ENCODE results near the gene KRTAP13-1. TPM values are rescaled to one million over a fixed set of nuclear protein-coding genes. Genes with fewer than 3 reads are reported as not detected.

Gene KRTAP13-1
- total and polyA plus RNA-seq, 11 donors, result not detected

DNA sequence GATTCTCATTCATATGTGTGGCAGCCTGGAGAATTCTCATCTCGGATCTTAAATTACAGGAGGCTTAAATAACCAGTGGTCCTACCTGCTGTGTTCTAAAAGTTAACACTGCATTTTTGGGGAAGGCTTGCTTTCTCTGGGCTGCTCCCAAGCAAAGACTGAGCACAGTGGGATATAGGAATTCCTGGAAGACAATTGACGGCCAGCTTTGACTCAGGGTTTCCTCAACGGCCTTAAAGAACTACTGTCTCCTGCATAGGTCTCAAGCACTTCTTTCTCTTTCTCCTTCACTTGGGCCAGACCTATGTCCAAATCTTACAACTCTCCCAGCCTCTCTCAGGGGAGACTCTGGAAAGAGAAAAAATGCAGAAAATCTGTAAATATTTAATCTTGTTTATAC lies 30.9 kb downstream of the KRTAP13-1 start:
- TF ChIP-seq POLR2A (IDR thresholded peaks at IDR 0.05), result no peak
- TF ChIP-seq, protein P1, sequence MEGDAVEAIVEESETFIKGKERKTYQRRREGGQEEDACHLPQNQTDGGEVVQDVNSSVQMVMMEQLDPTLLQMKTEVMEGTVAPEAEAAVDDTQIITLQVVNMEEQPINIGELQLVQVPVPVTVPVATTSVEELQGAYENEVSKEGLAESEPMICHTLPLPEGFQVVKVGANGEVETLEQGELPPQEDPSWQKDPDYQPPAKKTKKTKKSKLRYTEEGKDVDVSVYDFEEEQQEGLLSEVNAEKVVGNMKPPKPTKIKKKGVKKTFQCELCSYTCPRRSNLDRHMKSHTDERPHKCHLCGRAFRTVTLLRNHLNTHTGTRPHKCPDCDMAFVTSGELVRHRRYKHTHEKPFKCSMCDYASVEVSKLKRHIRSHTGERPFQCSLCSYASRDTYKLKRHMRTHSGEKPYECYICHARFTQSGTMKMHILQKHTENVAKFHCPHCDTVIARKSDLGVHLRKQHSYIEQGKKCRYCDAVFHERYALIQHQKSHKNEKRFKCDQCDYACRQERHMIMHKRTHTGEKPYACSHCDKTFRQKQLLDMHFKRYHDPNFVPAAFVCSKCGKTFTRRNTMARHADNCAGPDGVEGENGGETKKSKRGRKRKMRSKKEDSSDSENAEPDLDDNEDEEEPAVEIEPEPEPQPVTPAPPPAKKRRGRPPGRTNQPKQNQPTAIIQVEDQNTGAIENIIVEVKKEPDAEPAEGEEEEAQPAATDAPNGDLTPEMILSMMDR (IDR thresholded peaks at IDR 0.05), result no peak
- 51 to 58% (median 53%) methylated on average over 3 of the region's 3 CpGs for WGBS, 4 donors
- no peaks in the 10 kb centered on the region for H3K4me1 ChIP-seq

DNA sequence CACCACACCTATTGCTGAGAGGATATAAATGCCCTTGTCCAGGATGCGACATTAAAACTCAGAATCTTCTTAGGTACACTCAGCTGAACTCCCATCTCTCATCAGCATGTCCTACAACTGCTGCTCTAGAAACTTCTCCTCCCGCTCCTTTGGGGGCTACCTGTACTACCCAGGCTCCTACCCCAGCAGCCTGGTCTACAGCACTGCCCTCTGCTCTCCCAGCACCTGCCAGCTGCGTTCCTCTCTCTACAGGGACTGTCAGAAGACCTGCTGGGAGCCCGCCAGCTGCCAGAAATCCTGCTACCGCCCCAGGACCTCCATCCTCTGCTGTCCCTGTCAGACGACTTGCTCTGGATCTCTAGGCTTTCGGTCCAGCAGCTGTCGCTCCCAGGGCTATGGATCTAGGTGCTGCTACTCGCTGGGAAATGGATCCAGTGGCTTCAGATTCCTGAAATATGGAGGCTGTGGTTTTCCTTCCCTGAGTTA lies 34.4 kb downstream of the KRTAP13-1 start, which contains the start of gene KRTAP13-4:
Gene KRTAP13-4 (plus strand): TSS at position 51 of the 486 bp plus-strand sequence. CDS start 56 bp downstream, at position 107.
- H3K27ac ChIP-seq, result no peak within 1 kb of the TSS
- intact Hi-C loops (cut with DNase I), result loop anchor here in 2 of 10 donors (5.0 to 10.0 kb wide), 2 partner anchors 85 to 88 kb away; partner anchors contain the start of gene KRTAP23-1 (in 1 of the 2)

More for the DNA sequence above, 30.9 kb downstream of the KRTAP13-1 start:
- Histone ChIP-seq H3K9me3 (no peaks in the 10 kb centered on the region), H3K27ac (no peak overlapping the region), H3K4me3 (no peak overlapping the region), H3K27me3 (no peaks in the 10 kb centered on the region), H3K36me3 (no peaks in the 10 kb centered on the region)
- intact Hi-C loops (cut with DNase I), result no loop called here
- no peak for DNase-seq
- ATAC-seq, result no peak

DNA sequence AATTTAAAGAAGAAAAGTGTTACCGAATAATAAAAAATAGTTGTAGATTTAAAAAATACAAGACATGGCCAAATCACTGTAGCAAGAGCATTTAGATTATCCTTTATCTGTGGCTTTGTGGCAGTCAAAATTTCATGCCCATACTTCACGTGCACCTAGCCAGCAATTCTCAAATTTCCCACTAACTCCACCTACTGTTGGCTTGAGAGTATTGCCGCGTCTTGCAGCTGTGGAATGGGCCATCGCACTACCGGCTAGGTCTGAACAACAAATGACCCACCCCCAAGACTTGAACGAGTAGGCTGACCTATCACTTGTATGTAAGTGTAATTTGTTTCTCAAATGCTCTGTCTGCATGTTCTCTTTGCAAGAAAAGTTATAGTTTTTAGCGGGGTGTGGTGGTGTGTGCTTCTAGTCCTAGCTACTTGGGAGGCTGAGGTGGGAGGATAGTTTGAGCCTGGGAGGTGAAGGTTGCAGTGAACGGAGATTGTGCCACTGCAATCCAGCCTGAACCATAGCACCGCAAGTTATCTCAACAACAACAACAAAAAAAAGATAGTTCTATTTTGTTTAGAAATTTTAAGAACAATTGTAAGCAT lies 38.3 kb downstream of the KRTAP13-1 start:
- no peaks in the 10 kb centered on the region for H3K27me3 ChIP-seq
- no peaks in the 10 kb centered on the region for H3K4me1 ChIP-seq
- WGBS, 4 donors, result 31 to 36% (median 31%) methylated on average over 10 of the region's 10 CpGs
- no peaks in the 10 kb centered on the region for H3K9me3 ChIP-seq
- no peak for TF ChIP-seq POLR2A (IDR thresholded peaks at IDR 0.05)
- TF ChIP-seq, protein P1 (IDR thresholded peaks at IDR 0.05), result peak; percentile 20 to 59 (median 50)
- no peaks in the 10 kb centered on the region for H3K36me3 ChIP-seq
- intact Hi-C loops (cut with DNase I), result loop anchor here in 2 of 10 donors (5.0 to 10.0 kb wide), 2 partner anchors 89 to 92 kb away; partner anchors contain the start of gene KRTAP23-1 (in 1 of the 2)
- no peak overlapping the region for H3K27ac ChIP-seq
- no peak overlapping the region for H3K4me3 ChIP-seq
- DNase-seq (peak in 1 of 5 donors; percentile 7), ATAC-seq (no peak)

More for the DNA sequence above, 34.4 kb downstream of the KRTAP13-1 start, which contains the start of gene KRTAP13-4:
- TF ChIP-seq POLR2A (IDR thresholded peaks at IDR 0.05), result no peak
- TF ChIP-seq, protein P1 (IDR thresholded peaks at IDR 0.05), result no peak
- Histone ChIP-seq H3K9me3 (no peaks in the 10 kb centered on the region), H3K4me1 (no peaks in the 10 kb centered on the region), H3K36me3 (no peaks in the 10 kb centered on the region), H3K27me3 (no peaks in the 10 kb centered on the region), H3K4me3 (no peak within 1 kb of the TSS)
- DNase-seq, result peak in 1 of 5 donors; percentile 33
- no peak for ATAC-seq
- WGBS, 4 donors, result 76 to 79% (median 79%) methylated on average over 8 to 9 of the region's 9 CpGs

DNA sequence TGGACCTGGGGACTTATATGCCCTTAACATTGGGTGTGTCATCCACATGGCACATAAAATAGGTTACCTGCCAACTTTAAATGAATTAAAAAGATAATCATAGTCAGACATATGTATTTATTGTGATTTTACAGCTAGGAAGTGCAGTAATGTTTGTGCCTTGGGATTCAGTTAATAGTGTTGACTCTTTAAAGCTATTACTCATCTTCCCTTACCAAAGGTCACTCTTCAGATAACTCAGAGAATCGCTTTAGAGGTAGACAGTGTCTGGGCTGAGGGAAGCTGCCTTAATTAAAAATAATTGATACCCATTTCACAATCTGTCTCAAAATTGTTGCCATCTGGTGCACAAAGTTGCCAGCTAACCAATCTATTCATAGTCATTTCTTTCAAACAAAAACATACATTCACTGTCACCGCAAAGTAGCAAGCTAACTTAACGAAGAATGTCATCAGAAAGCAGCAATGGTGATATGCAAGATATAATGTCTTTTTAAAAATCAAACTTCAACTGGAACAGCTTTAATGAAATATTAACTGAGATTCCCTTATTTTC lies 41.3 kb downstream of the KRTAP13-1 start:
- WGBS, 4 donors, result 71 to 79% (median 72%) methylated on average over 3 of the region's 3 CpGs
- no peak overlapping the region for H3K27ac ChIP-seq
- no peak for DNase-seq
- H3K36me3 ChIP-seq, result no peaks in the 10 kb centered on the region
- H3K9me3 ChIP-seq, result no peaks in the 10 kb centered on the region
- no peak overlapping the region for H3K4me3 ChIP-seq
- no peaks in the 10 kb centered on the region for H3K27me3 ChIP-seq
- no peaks in the 10 kb centered on the region for H3K4me1 ChIP-seq
- ATAC-seq, result no peak
- intact Hi-C loops (cut with DNase I), result loop anchor here in 1 of 10 donors (10.0 kb wide), 1 partner anchor 92 kb away; the partner anchor contains the start of gene KRTAP23-1
- TF ChIP-seq, protein P1 (IDR thresholded peaks at IDR 0.05), result no peak
- TF ChIP-seq POLR2A (IDR thresholded peaks at IDR 0.05), result no peak
